Measurements from ENCODE around the gene GATAD2B. TPM values are rescaled to one million over a fixed set of nuclear protein-coding genes. Genes with fewer than 3 reads are reported as not detected.

GATAD2B gene
- total RNA-seq, 4 donors from 2014 or later, result 22.0 to 40.7 (median 28.1) TPM

- ATAC-seq, result no peak
- Histone ChIP-seq H3K4me1 (no peaks in the 10 kb centered on the region), H3K9me3 (no peaks in the 10 kb centered on the region), H3K36me3 (peaks cover 4 to 78% of the 10 kb centered on the region in 2 donors), H3K4me3 (no peak overlapping the region), H3K27ac (no peak overlapping the region), H3K27me3 (no peaks in the 10 kb centered on the region)
- DNase-seq, result peak in 1 of 2 donors; percentile 10
- TF ChIP-seq POLR2A (IDR thresholded peaks at IDR 0.05) (no peak), CTCF (IDR thresholded peaks at IDR 0.05 in 4 of 5, conservative IDR thresholded peaks at IDR 0.05 in 1 of 5) (no peak)
- in situ Hi-C loops (cut with MboI; ENCODE audit: low sequenced_read_pairs in 4 of 4) (no loop called here), intact Hi-C loops (cut with DNase I; ENCODE audit: low total_unique reads) (no loop called here)
Measured at GRCh38 chr1:153932156-153933131, 9.7 kb upstream of the GATAD2B start.

DNA sequence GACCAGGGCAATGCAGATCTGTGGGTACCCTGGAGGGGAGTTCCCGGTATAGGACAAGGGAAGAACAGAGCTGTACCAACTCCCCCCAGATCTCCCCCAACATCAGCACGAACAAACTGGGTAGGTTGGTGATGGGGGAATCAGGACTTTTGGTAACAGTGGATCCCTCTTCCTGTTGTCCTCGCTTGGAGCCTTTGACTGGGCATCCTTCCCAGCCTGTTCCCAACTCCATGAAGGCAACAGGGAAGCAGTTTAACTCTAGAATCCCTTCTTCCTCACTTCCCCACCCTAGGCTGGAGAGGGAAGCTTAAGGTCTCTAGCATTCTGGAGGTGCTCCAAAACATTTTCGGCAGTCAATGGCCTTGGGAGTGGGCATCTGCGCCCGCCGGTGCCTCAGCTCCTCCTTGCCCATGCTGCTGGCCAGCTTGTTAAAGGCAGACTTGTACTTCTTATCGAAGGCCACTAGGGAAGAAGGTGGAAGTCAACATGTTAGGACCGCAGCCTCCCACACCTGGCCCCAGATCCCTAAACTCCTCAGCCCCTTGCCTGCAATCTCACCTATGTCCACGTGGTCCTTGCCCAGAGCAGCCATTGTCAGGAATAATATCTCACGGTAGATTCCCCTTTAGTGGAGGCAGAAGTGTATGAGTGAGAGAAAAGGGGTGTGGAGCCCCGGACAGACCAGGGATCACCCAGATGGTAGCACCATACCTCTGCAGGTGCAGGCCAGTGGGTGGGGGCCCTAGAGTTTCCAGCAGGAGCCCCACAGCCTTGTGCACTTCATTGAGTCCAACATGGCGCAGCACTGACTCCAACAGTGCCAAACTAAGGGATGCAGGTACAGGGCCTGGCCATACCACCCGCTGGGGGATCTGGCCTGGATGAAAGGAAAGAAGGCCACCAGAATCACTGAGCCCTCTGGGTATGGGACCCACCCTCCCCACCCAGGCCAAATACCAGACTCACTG is 7.5 kb upstream of the GATAD2B start:
- TF ChIP-seq CTCF (IDR thresholded peaks at IDR 0.05 in 4 of 5, conservative IDR thresholded peaks at IDR 0.05 in 1 of 5), result no peak
- TF ChIP-seq POLR2A (IDR thresholded peaks at IDR 0.05), result no peak
- Histone ChIP-seq H3K36me3 (peaks cover 0 to 56% of the 10 kb centered on the region in 2 donors), H3K4me3 (no peak overlapping the region), H3K4me1 (no peaks in the 10 kb centered on the region), H3K27ac (no peak overlapping the region), H3K9me3 (no peaks in the 10 kb centered on the region), H3K27me3 (no peaks in the 10 kb centered on the region)
- DNase-seq, result peak in 1 of 2 donors; percentile 7
- intact Hi-C loops (cut with DNase I; ENCODE audit: low total_unique reads), result no loop called here
- in situ Hi-C loops (cut with MboI; ENCODE audit: low sequenced_read_pairs in 4 of 4), result loop anchor here in 1 of 4 donors (10.0 kb wide), 1 partner anchor 55 kb away; the partner anchor contains the start of gene RAB13
- ATAC-seq, result no peak

DNA sequence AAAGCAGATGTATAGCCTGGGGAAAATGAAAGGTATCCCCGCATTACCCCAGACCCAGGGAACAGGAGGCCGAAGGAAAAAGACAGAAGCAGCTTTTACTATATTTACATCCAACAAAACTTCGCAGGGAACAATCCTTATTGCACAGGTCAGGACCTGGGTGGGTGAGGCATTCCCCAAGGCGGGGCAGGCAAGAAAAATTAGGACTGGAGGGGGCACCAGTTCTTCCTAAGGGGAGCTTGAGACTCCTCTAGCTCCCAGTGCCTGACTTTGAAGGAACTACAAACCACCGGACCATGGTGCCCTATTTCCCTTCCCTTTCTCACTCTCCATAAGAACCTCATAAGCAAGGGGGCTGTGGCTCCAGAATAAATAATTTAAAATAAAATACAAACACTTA is 6.7 kb upstream of the GATAD2B start:
- H3K27me3 ChIP-seq, result no peaks in the 10 kb centered on the region
- H3K27ac ChIP-seq, result peak overlapping the region in 1 of 4 donors; percentile 48
- DNase-seq (peak in 1 of 2 donors; percentile 2), ATAC-seq (no peak)
- intact Hi-C loops (cut with DNase I; ENCODE audit: low total_unique reads) (no loop called here), in situ Hi-C loops (cut with MboI; ENCODE audit: low sequenced_read_pairs in 4 of 4) (loop anchor here in 1 of 4 donors (10.0 kb wide), 1 partner anchor 55 kb away; the partner anchor contains the start of gene RAB13)
- no peaks in the 10 kb centered on the region for H3K9me3 ChIP-seq
- H3K4me1 ChIP-seq, result no peaks in the 10 kb centered on the region
- peaks cover 0 to 48% of the 10 kb centered on the region in 2 donors for H3K36me3 ChIP-seq
- no peak overlapping the region for H3K4me3 ChIP-seq
- TF ChIP-seq POLR2A (IDR thresholded peaks at IDR 0.05), result no peak
- TF ChIP-seq CTCF (IDR thresholded peaks at IDR 0.05 in 4 of 5, conservative IDR thresholded peaks at IDR 0.05 in 1 of 5), result no peak

DNA sequence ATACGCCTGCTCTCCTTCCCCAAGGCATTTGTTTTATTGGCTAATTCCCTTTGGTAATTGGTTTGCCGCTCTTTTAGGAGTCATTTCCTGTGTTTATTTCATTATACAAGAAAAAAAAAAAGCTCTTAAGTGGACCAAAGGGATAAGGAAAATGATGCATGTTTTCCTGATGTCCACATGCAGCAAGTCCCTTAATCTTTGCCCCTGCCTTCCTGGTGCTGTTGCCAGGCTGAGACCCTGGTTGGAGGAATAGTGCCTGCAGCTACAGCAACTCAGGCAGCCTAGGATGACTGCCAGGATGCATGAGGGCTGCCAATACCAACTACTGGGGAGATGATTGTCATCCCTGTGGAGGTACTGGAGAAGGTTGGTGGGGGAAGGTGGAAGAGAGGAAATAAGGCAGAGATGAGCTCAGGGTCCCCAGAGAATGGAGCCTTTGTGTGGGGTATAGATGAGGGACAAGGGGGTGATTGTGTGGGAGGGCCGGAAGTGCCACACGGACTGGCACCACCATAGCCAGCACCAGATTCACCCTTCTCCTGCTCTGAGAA is 6.1 kb upstream of the GATAD2B start:
- in situ Hi-C loops (cut with MboI; ENCODE audit: low sequenced_read_pairs in 4 of 4), result loop anchor here in 1 of 4 donors (10.0 kb wide), 1 partner anchor 56 kb away; the partner anchor contains the start of gene RAB13

More for the DNA sequence above, 6.1 kb upstream of the GATAD2B start:
- intact Hi-C loops (cut with DNase I; ENCODE audit: low total_unique reads), result no loop called here
- ATAC-seq, result no peak
- H3K4me3 ChIP-seq, result no peak overlapping the region
- no peaks in the 10 kb centered on the region for H3K27me3 ChIP-seq
- H3K36me3 ChIP-seq, result peaks cover 0 to 42% of the 10 kb centered on the region in 2 donors
- H3K27ac ChIP-seq, result peak overlapping the region in 1 of 4 donors; percentile 48
- DNase-seq, result peak in 1 of 2 donors; percentile 9
- TF ChIP-seq POLR2A (IDR thresholded peaks at IDR 0.05) (no peak), CTCF (IDR thresholded peaks at IDR 0.05 in 4 of 5, conservative IDR thresholded peaks at IDR 0.05 in 1 of 5) (no peak)
- peaks cover 2 to 4% of the 10 kb centered on the region in 2 donors for H3K4me1 ChIP-seq
- H3K9me3 ChIP-seq, result no peaks in the 10 kb centered on the region
